ENCODE data around the gene AADAC. TPM values are rescaled to one million over a fixed set of nuclear protein-coding genes. Genes with fewer than 3 reads are reported as not detected.

The AADAC gene
- polyA plus RNA-seq, 1 donor from 2014 or later, result not detected

- Histone ChIP-seq H3K9me3 (ENCODE audit: low read length) (no peaks in the 10 kb centered on the region), H3F3A (ENCODE audit: insufficient read depth, low read length, poor library complexity, severe bottlenecking) (no peaks in the 10 kb centered on the region), H3K4me3 (ENCODE audit: low read length) (no peak overlapping the region), H4K20me1 (ENCODE audit: insufficient read depth) (no peaks in the 10 kb centered on the region), H3K9me2 (ENCODE audit: insufficient read depth, low read length) (no peaks in the 10 kb centered on the region), H3K36me3 (ENCODE audit: insufficient read depth, low read length) (no peaks in the 10 kb centered on the region), H3K4me2 (ENCODE audit: low read length) (no peak overlapping the region), H3K9ac (ENCODE audit: low read length) (no peak overlapping the region), H3K27me3 (ENCODE audit: insufficient read depth, low read depth, low read length) (no peaks in the 10 kb centered on the region), H3K27ac (ENCODE audit: low read length) (no peak overlapping the region), H3K79me2 (replicated peaks; ENCODE audit: insufficient read depth, low read length) (no peaks in the 10 kb centered on the region), H2AFZ (ENCODE audit: low read depth, low read length) (no peak overlapping the region)
- TF ChIP-seq TAF1 (IDR thresholded peaks at IDR 0.05; ENCODE audit: low read depth) (no peak), EZH2 (IDR thresholded peaks at IDR 0.05; ENCODE audit: borderline replicate concordance, insufficient read depth, low read length, poor library complexity, severe bottlenecking) (no peak), SMC3 (conservative IDR thresholded peaks at IDR 0.05; ENCODE audit: poor library complexity) (no peak), CTCF (IDR thresholded peaks at IDR 0.05; ENCODE audit: poor library complexity, severe bottlenecking) (no peak), RAD21 (conservative IDR thresholded peaks at IDR 0.05) (no peak), REST (IDR thresholded peaks at IDR 0.05; ENCODE audit: borderline replicate concordance) (no peak), EP300 (conservative IDR thresholded peaks at IDR 0.05; ENCODE audit: poor library complexity, severe bottlenecking) (no peak), POLR2AphosphoS5 (IDR thresholded peaks at IDR 0.05) (no peak), MXI1 (conservative IDR thresholded peaks at IDR 0.05; ENCODE audit: poor library complexity, severe bottlenecking) (no peak)
These were observed 38.3 kb downstream of the AADAC start for GRCh38 chr3:151852074-151852811.

DNA sequence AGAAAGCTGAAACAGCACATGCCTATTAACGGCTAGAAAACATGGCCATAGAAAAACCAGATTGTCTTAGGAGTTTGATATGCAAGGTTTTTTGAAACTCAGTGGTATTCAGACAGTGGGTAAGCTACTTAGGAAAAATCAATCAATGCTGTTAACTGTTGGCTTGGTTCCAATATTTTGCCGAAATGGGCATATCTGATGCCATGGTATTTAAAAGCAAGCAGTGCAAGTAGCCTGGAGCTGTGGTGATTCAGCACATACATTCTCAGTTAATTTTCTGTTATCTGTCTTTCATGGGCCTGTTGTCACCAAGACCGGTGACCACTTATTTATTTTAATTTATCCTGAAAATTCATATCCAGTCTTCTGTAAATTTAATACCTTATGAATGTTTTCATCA lies 42.2 kb downstream of the AADAC start:
- H3K79me2 ChIP-seq (replicated peaks; ENCODE audit: insufficient read depth, low read length), result no peaks in the 10 kb centered on the region
- no peak overlapping the region for H3K9ac ChIP-seq (ENCODE audit: low read length)
- H3K4me3 ChIP-seq (ENCODE audit: low read length), result no peak overlapping the region
- H3K9me3 ChIP-seq (ENCODE audit: low read length), result no peaks in the 10 kb centered on the region
- no peaks in the 10 kb centered on the region for H3F3A ChIP-seq (ENCODE audit: insufficient read depth, low read length, poor library complexity, severe bottlenecking)
- no peak overlapping the region for H3K4me2 ChIP-seq (ENCODE audit: low read length)
- H3K27me3 ChIP-seq (ENCODE audit: insufficient read depth, low read depth, low read length), result no peaks in the 10 kb centered on the region
- no peaks in the 10 kb centered on the region for H3K36me3 ChIP-seq (ENCODE audit: insufficient read depth, low read length)
- no peaks in the 10 kb centered on the region for H4K20me1 ChIP-seq (ENCODE audit: insufficient read depth)
- H2AFZ ChIP-seq (ENCODE audit: low read depth, low read length), result no peak overlapping the region
- H3K27ac ChIP-seq (ENCODE audit: low read length), result no peak overlapping the region
- no peaks in the 10 kb centered on the region for H3K9me2 ChIP-seq (ENCODE audit: insufficient read depth, low read length)
- no peak for TF ChIP-seq POLR2AphosphoS5 (IDR thresholded peaks at IDR 0.05)
- no peak for TF ChIP-seq MXI1 (conservative IDR thresholded peaks at IDR 0.05; ENCODE audit: poor library complexity, severe bottlenecking)
- no peak for TF ChIP-seq CTCF (IDR thresholded peaks at IDR 0.05; ENCODE audit: poor library complexity, severe bottlenecking)
- no peak for TF ChIP-seq REST (IDR thresholded peaks at IDR 0.05; ENCODE audit: borderline replicate concordance)
- TF ChIP-seq SMC3 (conservative IDR thresholded peaks at IDR 0.05; ENCODE audit: poor library complexity), result no peak
- no peak for TF ChIP-seq RAD21 (conservative IDR thresholded peaks at IDR 0.05)
- no peak for TF ChIP-seq EP300 (conservative IDR thresholded peaks at IDR 0.05; ENCODE audit: poor library complexity, severe bottlenecking)
- TF ChIP-seq EZH2 (IDR thresholded peaks at IDR 0.05; ENCODE audit: borderline replicate concordance, insufficient read depth, low read length, poor library complexity, severe bottlenecking), result no peak
- TF ChIP-seq TAF1 (IDR thresholded peaks at IDR 0.05; ENCODE audit: low read depth), result no peak
